Neural crest cell (in vitro differentiated cells): Measurements from ENCODE around the gene MMP17. TPM values are rescaled to one million over a fixed set of nuclear protein-coding genes. Genes with fewer than 3 reads are reported as not detected.

Experiments used
- DNase-seq: peaks from one replicate; pipeline ENCODE4 v3.0.0; 2021; ENCODE audit warnings: low read depth, mixed read lengths, low spot score
- H3K27ac Mint-ChIP-seq: one replicate; pipeline ENCODE4 v1.8.0; 2021; ENCODE audit warnings: mild to moderate bottlenecking, mixed read lengths; ENCODE audit not compliant: unreplicated experiment
- H3K27me3 Mint-ChIP-seq: 2 replicates; pipeline ENCODE4 v1.8.0; 2021; ENCODE audit warnings: low read depth, mild to moderate bottlenecking, mixed read lengths
- H3K36me3 Mint-ChIP-seq: 2 replicates; pipeline ENCODE4 v1.8.0; 2021; ENCODE audit warnings: low read depth, mild to moderate bottlenecking, mixed read lengths
- H3K4me1 Mint-ChIP-seq: 2 replicates; pipeline ENCODE4 v1.8.0; 2021; ENCODE audit warnings: mixed read lengths
- H3K4me3 Mint-ChIP-seq: one replicate; pipeline ENCODE4 v1.8.0; 2021; ENCODE audit warnings: mild to moderate bottlenecking, mixed read lengths
- H3K9me3 Mint-ChIP-seq: 2 replicates; pipeline ENCODE4 v1.8.0; 2021; ENCODE audit warnings: mixed read lengths
- total RNA-seq: library from RNA; stranded (reverse); gene quantifications from 2 replicates; pipeline ENCODE4 v1.2.1, GENCODE V29; 2021
- TF ChIP-seq, protein P1 (sequence below): fragments of 200-600 bp; sonication (generic); conservative IDR thresholded peaks from 2 replicates; pipeline ENCODE4 v1.5.0; 2021; ENCODE audit warnings: antibody characterized with exemption, mild to moderate bottlenecking

The MMP17 gene
- total RNA-seq, 1 donor from 2014 or later, result 90.9 TPM

- Mint-ChIP-seq H3K27me3 (peaks cover 19% of the 10 kb centered on the region), H3K9me3 (no peaks in the 10 kb centered on the region), H3K4me3 (no peak overlapping the region), H3K36me3 (no peaks in the 10 kb centered on the region), H3K4me1 (peaks cover 6% of the 10 kb centered on the region), H3K27ac (no peak overlapping the region)
- TF ChIP-seq, protein P1, sequence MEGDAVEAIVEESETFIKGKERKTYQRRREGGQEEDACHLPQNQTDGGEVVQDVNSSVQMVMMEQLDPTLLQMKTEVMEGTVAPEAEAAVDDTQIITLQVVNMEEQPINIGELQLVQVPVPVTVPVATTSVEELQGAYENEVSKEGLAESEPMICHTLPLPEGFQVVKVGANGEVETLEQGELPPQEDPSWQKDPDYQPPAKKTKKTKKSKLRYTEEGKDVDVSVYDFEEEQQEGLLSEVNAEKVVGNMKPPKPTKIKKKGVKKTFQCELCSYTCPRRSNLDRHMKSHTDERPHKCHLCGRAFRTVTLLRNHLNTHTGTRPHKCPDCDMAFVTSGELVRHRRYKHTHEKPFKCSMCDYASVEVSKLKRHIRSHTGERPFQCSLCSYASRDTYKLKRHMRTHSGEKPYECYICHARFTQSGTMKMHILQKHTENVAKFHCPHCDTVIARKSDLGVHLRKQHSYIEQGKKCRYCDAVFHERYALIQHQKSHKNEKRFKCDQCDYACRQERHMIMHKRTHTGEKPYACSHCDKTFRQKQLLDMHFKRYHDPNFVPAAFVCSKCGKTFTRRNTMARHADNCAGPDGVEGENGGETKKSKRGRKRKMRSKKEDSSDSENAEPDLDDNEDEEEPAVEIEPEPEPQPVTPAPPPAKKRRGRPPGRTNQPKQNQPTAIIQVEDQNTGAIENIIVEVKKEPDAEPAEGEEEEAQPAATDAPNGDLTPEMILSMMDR, result no peak
- no peak for DNase-seq
Measured at GRCh38 chr12:131835616-131836171, 7.5 kb downstream of the MMP17 start.

DNA sequence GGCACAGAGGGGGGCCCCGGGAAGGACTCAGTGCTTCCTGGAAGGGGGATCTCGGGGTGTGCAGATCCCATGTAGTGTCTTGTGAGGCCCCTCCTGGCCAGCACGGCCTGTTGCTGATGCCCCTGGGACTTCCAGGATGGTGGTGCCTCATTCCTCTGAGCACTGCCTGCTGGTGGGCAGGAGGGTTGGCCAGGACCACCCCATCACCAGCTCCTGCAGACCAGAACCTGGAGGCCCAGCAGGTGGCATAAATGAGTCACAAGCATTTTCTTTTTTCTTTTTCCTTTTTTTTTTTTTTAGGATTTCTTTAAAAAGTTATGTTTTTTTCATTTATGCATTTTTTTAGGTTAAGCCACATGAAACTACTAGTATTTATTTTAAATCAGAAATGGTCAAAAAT, 8.0 kb downstream of the MMP17 start:
- no peak overlapping the region for H3K4me3 Mint-ChIP-seq
- TF ChIP-seq, protein P1, result peak; percentile 60
- no peak for DNase-seq
- H3K36me3 Mint-ChIP-seq, result no peaks in the 10 kb centered on the region
- H3K27ac Mint-ChIP-seq, result no peak overlapping the region
- H3K9me3 Mint-ChIP-seq, result no peaks in the 10 kb centered on the region
- H3K27me3 Mint-ChIP-seq, result peaks cover 14% of the 10 kb centered on the region
- H3K4me1 Mint-ChIP-seq, result peaks cover 6% of the 10 kb centered on the region

DNA sequence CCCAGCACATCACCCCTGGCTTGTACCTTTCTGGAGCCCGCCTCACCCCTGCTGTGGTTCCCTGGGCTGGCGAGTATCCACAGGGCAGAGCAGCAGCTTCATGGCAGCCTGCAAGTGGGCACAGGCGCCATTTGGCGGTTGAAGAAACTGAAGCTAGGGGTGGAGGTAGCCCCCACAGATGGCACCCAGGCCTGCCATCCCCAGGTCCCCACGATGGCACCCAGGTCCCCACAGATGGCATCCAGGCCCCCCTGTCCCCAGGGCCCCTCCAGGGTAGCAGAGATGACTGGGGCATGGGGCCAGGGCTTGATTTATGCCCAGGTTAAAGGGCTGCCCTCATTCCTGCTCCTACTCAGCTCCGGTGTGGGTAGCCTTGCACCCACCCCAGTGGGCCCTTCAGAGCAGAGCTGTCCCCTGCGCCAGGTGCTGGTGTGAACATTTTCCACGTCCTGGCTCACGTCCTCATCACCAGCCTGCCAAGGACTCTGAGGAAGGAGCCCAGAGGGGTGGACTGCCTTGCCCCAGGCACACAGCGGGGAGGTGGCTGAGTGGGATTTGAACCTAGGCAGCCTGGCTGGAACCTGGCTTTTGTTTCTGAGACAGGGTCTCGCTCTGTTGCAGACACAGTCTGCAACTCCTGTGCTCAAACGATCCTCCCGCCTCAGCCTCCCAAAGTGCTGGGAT, 8.7 kb downstream of the MMP17 start:
- H3K27ac Mint-ChIP-seq, result no peak overlapping the region
- H3K4me3 Mint-ChIP-seq, result no peak overlapping the region
- H3K27me3 Mint-ChIP-seq, result peaks cover 10% of the 10 kb centered on the region
- DNase-seq, result no peak
- TF ChIP-seq, protein P1, result no peak
- H3K4me1 Mint-ChIP-seq, result peaks cover 6% of the 10 kb centered on the region
- H3K36me3 Mint-ChIP-seq, result no peaks in the 10 kb centered on the region
- H3K9me3 Mint-ChIP-seq, result no peaks in the 10 kb centered on the region

- Mint-ChIP-seq H3K4me1 (no peaks in the 10 kb centered on the region), H3K9me3 (no peaks in the 10 kb centered on the region), H3K27ac (no peak overlapping the region), H3K4me3 (no peak overlapping the region), H3K27me3 (no peaks in the 10 kb centered on the region), H3K36me3 (no peaks in the 10 kb centered on the region)
- DNase-seq, result no peak
- TF ChIP-seq, protein P1, result no peak
Measured at GRCh38 chr12:131840643-131841416, 12.6 kb downstream of the MMP17 start.

GRCh38 chr12:131841547-131841946, 13.4 kb downstream of the MMP17 start:
- DNase-seq, result no peak
- H3K4me1 Mint-ChIP-seq, result no peaks in the 10 kb centered on the region
- H3K9me3 Mint-ChIP-seq, result no peaks in the 10 kb centered on the region
- no peak overlapping the region for H3K4me3 Mint-ChIP-seq
- no peak overlapping the region for H3K27ac Mint-ChIP-seq
- no peaks in the 10 kb centered on the region for H3K27me3 Mint-ChIP-seq
- H3K36me3 Mint-ChIP-seq, result no peaks in the 10 kb centered on the region
- TF ChIP-seq, protein P1, result no peak
